Fibroblast of lung (primary cell): ENCODE measurements around the gene PPIL4. TPM values are rescaled to one million over a fixed set of nuclear protein-coding genes. Genes with fewer than 3 reads are reported as not detected.

Source experiments
- DNase-seq, 2 donors: peaks; one replicate each; pipeline versions ENCODE4 v3.0.0 to v3.0.0-alpha.2; 2010; ENCODE audit warnings: low read depth in 2 of 2
- H2AFZ ChIP-seq: 2 replicates; pipeline ENCODE4 v1.5.1; 2012; ENCODE audit warnings: low read length, control low read depth, inconsistent platforms
- H3K27ac ChIP-seq: 2 replicates; pipeline ENCODE4 v1.5.1; 2011; ENCODE audit warnings: low read length, control low read depth; ENCODE audit not compliant: insufficient read depth
- H3K27me3 ChIP-seq: 2 replicates; pipeline ENCODE4 v1.5.1; 2011; ENCODE audit warnings: mild to moderate bottlenecking, low read length; ENCODE audit not compliant: control insufficient read depth, insufficient read depth
- H3K36me3 ChIP-seq: 2 replicates; pipeline ENCODE4 v1.5.1; 2011; ENCODE audit warnings: low read length; ENCODE audit not compliant: control insufficient read depth, insufficient read depth
- H3K4me1 ChIP-seq: 2 replicates; pipeline ENCODE4 v1.5.1; 2011; ENCODE audit warnings: low read length; ENCODE audit not compliant: control insufficient read depth, insufficient read depth; ENCODE audit errors: extremely low read depth
- H3K4me2 ChIP-seq: 2 replicates; pipeline ENCODE4 v1.5.1; 2011; ENCODE audit warnings: low read length, control low read depth; ENCODE audit not compliant: insufficient read depth; ENCODE audit errors: extremely low read depth
- H3K4me3 ChIP-seq, 4 experiments: fragments of 200-600 bp in 1 of 4; sonication (generic) in 1 of 4; replicated peaks in 1 of 4; 2 replicates each; pipeline ENCODE4 v1.5.1; 2011 to 2016; ENCODE audit warnings: low read length in 4 of 4, low read depth in 3 of 4, mild to moderate bottlenecking in 3 of 4, control low read depth in 2 of 4, inconsistent platforms in 1 of 4, mixed read lengths in 1 of 4; ENCODE audit not compliant: insufficient read depth in 1 of 4; ENCODE audit errors: control extremely low read depth in 1 of 4
- H3K79me2 ChIP-seq: 2 replicates; pipeline ENCODE4 v1.5.1; 2012; ENCODE audit warnings: mild to moderate bottlenecking, low read length, inconsistent platforms; ENCODE audit not compliant: control insufficient read depth, insufficient read depth
- H3K9ac ChIP-seq: 2 replicates; pipeline ENCODE4 v1.5.1; 2011; ENCODE audit warnings: mild to moderate bottlenecking, low read length, control low read depth; ENCODE audit not compliant: insufficient read depth
- H3K9me3 ChIP-seq: 2 replicates; pipeline ENCODE4 v1.5.1; 2012; ENCODE audit warnings: low read depth, low read length; ENCODE audit not compliant: control insufficient read depth, insufficient read depth
- H4K20me1 ChIP-seq: 2 replicates; pipeline ENCODE4 v1.5.1; 2011; ENCODE audit warnings: low read length; ENCODE audit not compliant: control insufficient read depth, insufficient read depth; ENCODE audit errors: extremely low read depth
- EZH2 ChIP-seq: IDR thresholded peaks from 2 replicates; pipeline ENCODE4 v1.5.1; 2012; ENCODE audit warnings: low read length, control low read depth, mild to moderate bottlenecking; ENCODE audit errors: missing control alignments
- polyA plus RNA-seq, 2 donors: library from polyadenylated mRNA; depleted of rRNA in 1 of 2; stranded (reverse) in 1 of 2; unstranded in 1 of 2; fragments of >200 nt; gene quantifications; 2 replicates each; pipeline ENCODE4 v1.2.1, GENCODE V29; 2011 to 2012; ENCODE audit warnings: missing spikeins in 1 of 2
- total RNA-seq: library from RNA; depleted of rRNA; stranded (reverse); fragments of >200 nt; gene quantifications from 2 replicates; pipeline ENCODE4 v1.2.1, GENCODE V29; 2014
- TF ChIP-seq, protein P1 (sequence below), 2 donors: IDR thresholded peaks in 1 of 2; conservative IDR thresholded peaks in 1 of 2; 1 replicate in 1 of 2; 2 replicates in 1 of 2; pipeline ENCODE4 v1.5.1; 2011 to 2012; ENCODE audit warnings: low read length in 2 of 2, control low read depth in 1 of 2, inconsistent platforms in 1 of 2, low read depth in 1 of 2, mild to moderate bottlenecking in 1 of 2

PPIL4 gene
- total and polyA plus RNA-seq, 2 donors (not counting 1 experiment from before 2014, with no cell fraction given), result 15.9 to 37.5 TPM

DNA sequence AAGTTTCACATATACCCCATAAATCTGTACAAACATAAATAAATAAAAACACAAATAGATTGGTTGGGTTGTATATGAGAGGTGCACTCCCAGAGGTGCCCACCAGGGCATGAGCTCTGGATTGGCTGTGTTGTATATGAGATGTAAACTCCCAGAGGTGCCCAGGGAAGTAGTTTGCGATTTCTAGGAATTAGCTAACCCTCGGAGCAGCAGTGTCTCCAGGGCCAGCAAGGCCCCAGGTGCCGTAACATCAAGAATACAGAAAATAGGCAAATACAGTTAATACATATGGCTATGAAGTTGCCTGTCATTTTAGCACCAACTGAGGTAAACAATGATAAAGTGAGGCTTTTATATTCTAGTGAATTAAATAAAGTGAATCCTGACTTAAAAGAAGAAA lies 14.9 kb upstream of the PPIL4 start:
- Histone ChIP-seq H3K27ac (no peak overlapping the region), H3K4me3 (no peak overlapping the region), H2AFZ (no peak overlapping the region), H3K4me2 (no peak overlapping the region), H3K4me1 (peaks cover 10% of the 10 kb centered on the region), H3K9me3 (no peaks in the 10 kb centered on the region), H3K9ac (no peak overlapping the region), H4K20me1 (no peaks in the 10 kb centered on the region), H3K36me3 (no peaks in the 10 kb centered on the region), H3K27me3 (no peaks in the 10 kb centered on the region), H3K79me2 (no peaks in the 10 kb centered on the region)
- TF ChIP-seq, protein P1, sequence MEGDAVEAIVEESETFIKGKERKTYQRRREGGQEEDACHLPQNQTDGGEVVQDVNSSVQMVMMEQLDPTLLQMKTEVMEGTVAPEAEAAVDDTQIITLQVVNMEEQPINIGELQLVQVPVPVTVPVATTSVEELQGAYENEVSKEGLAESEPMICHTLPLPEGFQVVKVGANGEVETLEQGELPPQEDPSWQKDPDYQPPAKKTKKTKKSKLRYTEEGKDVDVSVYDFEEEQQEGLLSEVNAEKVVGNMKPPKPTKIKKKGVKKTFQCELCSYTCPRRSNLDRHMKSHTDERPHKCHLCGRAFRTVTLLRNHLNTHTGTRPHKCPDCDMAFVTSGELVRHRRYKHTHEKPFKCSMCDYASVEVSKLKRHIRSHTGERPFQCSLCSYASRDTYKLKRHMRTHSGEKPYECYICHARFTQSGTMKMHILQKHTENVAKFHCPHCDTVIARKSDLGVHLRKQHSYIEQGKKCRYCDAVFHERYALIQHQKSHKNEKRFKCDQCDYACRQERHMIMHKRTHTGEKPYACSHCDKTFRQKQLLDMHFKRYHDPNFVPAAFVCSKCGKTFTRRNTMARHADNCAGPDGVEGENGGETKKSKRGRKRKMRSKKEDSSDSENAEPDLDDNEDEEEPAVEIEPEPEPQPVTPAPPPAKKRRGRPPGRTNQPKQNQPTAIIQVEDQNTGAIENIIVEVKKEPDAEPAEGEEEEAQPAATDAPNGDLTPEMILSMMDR (conservative IDR thresholded peaks at IDR 0.05 in 1 of 2, IDR thresholded peaks at IDR 0.05 in 1 of 2; ENCODE audit: low read depth in 1 of 2, low read length in 2 of 2), result peak; percentile 38 to 61
- TF ChIP-seq EZH2, result no peak
- no peak for DNase-seq

DNA sequence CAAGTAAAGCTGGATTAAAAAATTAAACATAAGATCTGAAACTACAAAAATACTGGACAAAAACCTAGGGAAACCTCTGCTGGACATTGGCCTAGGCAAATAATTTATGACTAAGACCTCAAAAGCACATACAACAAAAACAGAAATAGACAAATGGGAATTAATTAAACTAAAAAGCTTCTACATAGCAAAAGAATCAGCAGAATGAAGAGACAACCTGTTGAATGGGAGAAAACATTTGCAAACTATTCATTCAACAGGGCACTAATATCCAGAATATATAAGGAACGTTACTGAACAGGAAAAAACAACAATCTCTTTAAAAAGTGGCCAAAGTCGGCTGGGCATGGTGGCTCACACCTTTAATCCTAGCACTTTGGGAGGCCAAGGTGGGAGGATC lies 13.5 kb upstream of the PPIL4 start:
- Histone ChIP-seq H3K4me1 (peaks cover 5% of the 10 kb centered on the region), H3K9ac (no peak overlapping the region), H3K36me3 (no peaks in the 10 kb centered on the region), H3K4me2 (no peak overlapping the region), H3K79me2 (no peaks in the 10 kb centered on the region), H2AFZ (no peak overlapping the region), H3K27ac (no peak overlapping the region), H3K27me3 (no peaks in the 10 kb centered on the region), H3K4me3 (no peak overlapping the region), H3K9me3 (no peaks in the 10 kb centered on the region), H4K20me1 (no peaks in the 10 kb centered on the region)
- DNase-seq, result no peak
- no peak for TF ChIP-seq EZH2
- TF ChIP-seq, protein P1 (conservative IDR thresholded peaks at IDR 0.05 in 1 of 2, IDR thresholded peaks at IDR 0.05 in 1 of 2; ENCODE audit: low read depth in 1 of 2, low read length in 2 of 2), result no peak

DNA sequence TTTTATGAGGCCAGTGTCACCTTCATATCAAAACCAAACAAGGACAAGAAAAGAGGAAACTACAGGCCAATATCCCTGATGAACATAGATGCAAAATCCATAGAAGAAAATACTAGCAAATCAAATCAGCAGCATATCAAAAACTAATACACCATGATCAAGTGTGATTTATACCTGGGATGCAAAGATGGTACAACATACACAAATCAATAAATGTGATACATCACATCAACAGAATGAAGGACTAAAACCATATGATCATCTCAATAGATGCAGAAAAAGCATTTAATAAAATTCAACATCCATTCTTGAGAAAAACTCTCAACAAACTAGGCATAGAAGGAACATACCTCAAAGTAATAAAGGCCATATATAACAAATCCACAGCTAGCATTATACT lies 12.2 kb upstream of the PPIL4 start:
- no peaks in the 10 kb centered on the region for H3K79me2 ChIP-seq
- H3K27ac ChIP-seq, result no peak overlapping the region
- TF ChIP-seq, protein P1 (conservative IDR thresholded peaks at IDR 0.05 in 1 of 2, IDR thresholded peaks at IDR 0.05 in 1 of 2; ENCODE audit: low read depth in 1 of 2, low read length in 2 of 2), result no peak
- TF ChIP-seq EZH2, result no peak
- no peak overlapping the region for H3K9ac ChIP-seq
- H3K36me3 ChIP-seq, result no peaks in the 10 kb centered on the region
- H3K4me2 ChIP-seq, result no peak overlapping the region
- no peak overlapping the region for H3K4me3 ChIP-seq
- no peak for DNase-seq
- peaks cover under 1% of the 10 kb centered on the region for H3K4me1 ChIP-seq
- no peaks in the 10 kb centered on the region for H4K20me1 ChIP-seq
- no peak overlapping the region for H2AFZ ChIP-seq
- H3K27me3 ChIP-seq, result no peaks in the 10 kb centered on the region
- H3K9me3 ChIP-seq, result no peaks in the 10 kb centered on the region
